RWPE1 (cell line): ENCODE results near the gene CCDC38.

Experiments
- CTCF ChIA-PET: fragments of 350-600 bp; sonication (Branson Sonifier 250); formaldehyde crosslinking; extraction: SDS; loops from one replicate; lab custom pipeline; 2021; lab: Yijun Ruan, JAX
- POLR2A ChIA-PET: fragments of 400-600 bp; formaldehyde crosslinking; extraction: SDS; loops from one replicate; lab custom pipeline; 2020; ENCODE audit warnings: antibody characterized with exemption; ENCODE audit not compliant: low non-redundant PET; lab: Yijun Ruan, JAX
- DNase-seq: peaks from one replicate; pipeline ENCODE4 v3.0.0; 2012; ENCODE audit warnings: low spot score
- H3K27ac ChIP-seq: fragments of 450-650 bp; 2 replicates; pipeline ENCODE4 v1.5.1; 2017
- CTCF ChIP-seq: fragments of 450-650 bp; conservative IDR thresholded peaks from 2 replicates; pipeline ENCODE4 v1.5.1; 2017; ENCODE audit warnings: low read depth, mild to moderate bottlenecking

The CCDC38 gene

GRCh38 chr12:95955549-95956159 lies 13.2 kb upstream of the CCDC38 start:
- CTCF ChIA-PET = interaction anchor here (1.2 kb wide), 1 partner anchor 561 kb away, joined by 5 read pairs; no protein-coding TSS in a partner anchor
- POLR2A ChIA-PET = no interaction called here
- no peak overlapping the region for H3K27ac ChIP-seq
- no peak for DNase-seq
- TF ChIP-seq CTCF = no peak

GRCh38 chr12:95953000-95953399 lies 10.6 kb upstream of the CCDC38 start:
- ChIA-PET CTCF (interaction anchor here (0.9 kb wide), 1 partner anchor 46 kb away, joined by 5 read pairs; no protein-coding TSS in a partner anchor), POLR2A (no interaction called here)
- DNase-seq = no peak
- no peak for TF ChIP-seq CTCF
- H3K27ac ChIP-seq = no peak overlapping the region

- no peak overlapping the region for H3K27ac ChIP-seq
- ChIA-PET CTCF (interaction anchor here (0.9 kb wide), 1 partner anchor 12 kb away, joined by 6 read pairs; no protein-coding TSS in a partner anchor), POLR2A (no interaction called here)
- no peak for DNase-seq
- no peak for TF ChIP-seq CTCF
Measured at GRCh38 chr12:95951515-95951914, 9.1 kb upstream of the CCDC38 start.

- CTCF ChIA-PET = no interaction called here
- POLR2A ChIA-PET = no interaction called here
- no peak overlapping the region for H3K27ac ChIP-seq
- no peak for TF ChIP-seq CTCF
- no peak for DNase-seq
Measured at GRCh38 chr12:95949477-95950206, 7.2 kb upstream of the CCDC38 start.

GRCh38 chr12:95944108-95944704 lies 1.8 kb upstream of the CCDC38 start:
- CTCF ChIA-PET = interaction anchor here (0.6 to 0.9 kb wide), 2 partner anchors 25 to 51 kb away, joined by 3 to 6 read pairs; no protein-coding TSS in a partner anchor
- TF ChIP-seq CTCF = no peak
- no peak for DNase-seq
- H3K27ac ChIP-seq = no peak overlapping the region
- POLR2A ChIA-PET = no interaction called here

GRCh38 chr12:95943330-95943842 lies 972 bp upstream of the CCDC38 start, which contains the start of gene AMDHD1:
AMDHD1 (plus strand) TSS chr12:95943331; CDS start chr12:95943399, 68 bp downstream.
- ChIA-PET CTCF (interaction anchor here (0.9 kb wide), 1 partner anchor 24 kb away, joined by 6 read pairs; no protein-coding TSS in a partner anchor), POLR2A (interaction anchor here (0.6 kb wide), 1 partner anchor 129 kb away, joined by 4 read pairs; no protein-coding TSS in a partner anchor)
- peak within 1 kb of the TSS; percentile 86 for H3K27ac ChIP-seq
- DNase-seq = peak; percentile 53
- peak; percentile 25; the same call in 1 of the 2 replicates for TF ChIP-seq CTCF
